ENCODE measurements around the gene PARP11.

DNA sequence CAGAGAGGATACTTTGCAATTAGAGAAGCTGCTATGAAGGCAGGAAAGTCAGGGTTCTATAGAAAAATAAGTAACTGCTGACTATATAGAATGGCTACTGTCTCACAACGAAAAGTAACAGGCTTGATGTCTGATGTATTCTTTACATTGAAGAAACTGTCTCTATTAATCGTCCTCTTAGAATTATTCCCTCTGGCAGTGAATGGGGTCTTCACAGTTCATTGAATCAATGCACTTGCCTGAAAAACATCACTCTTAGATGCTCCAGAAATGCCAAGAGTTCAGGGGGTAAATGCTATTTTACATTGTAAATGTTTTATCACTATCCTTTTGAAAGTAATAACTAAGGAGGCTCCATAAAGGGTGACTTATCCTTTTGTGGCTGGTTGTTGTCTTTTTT is 82.6 kb downstream of the PARP11 start:
- TF ChIP-seq, protein P1, sequence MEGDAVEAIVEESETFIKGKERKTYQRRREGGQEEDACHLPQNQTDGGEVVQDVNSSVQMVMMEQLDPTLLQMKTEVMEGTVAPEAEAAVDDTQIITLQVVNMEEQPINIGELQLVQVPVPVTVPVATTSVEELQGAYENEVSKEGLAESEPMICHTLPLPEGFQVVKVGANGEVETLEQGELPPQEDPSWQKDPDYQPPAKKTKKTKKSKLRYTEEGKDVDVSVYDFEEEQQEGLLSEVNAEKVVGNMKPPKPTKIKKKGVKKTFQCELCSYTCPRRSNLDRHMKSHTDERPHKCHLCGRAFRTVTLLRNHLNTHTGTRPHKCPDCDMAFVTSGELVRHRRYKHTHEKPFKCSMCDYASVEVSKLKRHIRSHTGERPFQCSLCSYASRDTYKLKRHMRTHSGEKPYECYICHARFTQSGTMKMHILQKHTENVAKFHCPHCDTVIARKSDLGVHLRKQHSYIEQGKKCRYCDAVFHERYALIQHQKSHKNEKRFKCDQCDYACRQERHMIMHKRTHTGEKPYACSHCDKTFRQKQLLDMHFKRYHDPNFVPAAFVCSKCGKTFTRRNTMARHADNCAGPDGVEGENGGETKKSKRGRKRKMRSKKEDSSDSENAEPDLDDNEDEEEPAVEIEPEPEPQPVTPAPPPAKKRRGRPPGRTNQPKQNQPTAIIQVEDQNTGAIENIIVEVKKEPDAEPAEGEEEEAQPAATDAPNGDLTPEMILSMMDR (IDR thresholded peaks at IDR 0.05; ENCODE audit: insufficient read depth, low read depth, low read length): no peak
- TF ChIP-seq EZH2 (IDR thresholded peaks at IDR 0.05; ENCODE audit: insufficient read depth, low read length): no peak
